RKO (cell line): ENCODE data around the gene RSPH10B.
A peak's percentile ranks its signal among the peaks of the same experiment; 100 is the strongest.
"Not testable (repeated sequence)": the region's sequence is repeated elsewhere in the genome, so short reads cannot be mapped to it uniquely, and the experiment has no call there.

ENCODE experiments used
- DNase-seq: peaks from one replicate; pipeline ENCODE4 v3.0.0-alpha.2; 2016; ENCODE audit warnings: low spot score

RSPH10B gene

DNA sequence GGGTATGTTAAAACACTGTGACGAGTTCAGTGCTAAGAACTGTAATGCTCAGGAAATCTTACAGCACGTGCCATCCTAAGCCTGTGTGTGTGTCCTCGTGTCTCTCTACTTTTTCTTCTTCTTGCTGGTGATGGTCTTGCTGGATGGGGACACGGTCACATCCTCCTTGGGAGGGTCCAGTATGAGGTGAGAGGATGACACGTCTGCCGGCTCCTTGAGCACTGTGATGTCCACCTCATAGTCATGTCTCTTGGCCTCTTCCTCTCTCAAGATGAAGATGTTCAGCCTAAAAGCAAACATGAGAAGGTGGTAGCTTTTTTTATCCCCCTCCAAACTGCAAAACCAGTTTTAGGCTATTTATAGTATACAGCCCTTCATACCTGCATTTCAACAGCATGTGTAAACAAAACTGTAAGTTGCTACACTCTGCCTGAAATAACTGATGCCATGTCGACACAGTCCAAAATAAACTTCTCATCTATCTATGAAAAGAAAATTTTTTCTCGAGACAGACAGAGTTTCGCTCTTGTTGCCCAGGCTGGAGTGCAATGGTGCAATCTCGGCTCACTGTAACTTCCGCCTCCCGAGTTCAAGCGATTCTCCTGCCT is 44.1 kb downstream of the RSPH10B start:
- DNase-seq, result not testable (repeated sequence)

DNA sequence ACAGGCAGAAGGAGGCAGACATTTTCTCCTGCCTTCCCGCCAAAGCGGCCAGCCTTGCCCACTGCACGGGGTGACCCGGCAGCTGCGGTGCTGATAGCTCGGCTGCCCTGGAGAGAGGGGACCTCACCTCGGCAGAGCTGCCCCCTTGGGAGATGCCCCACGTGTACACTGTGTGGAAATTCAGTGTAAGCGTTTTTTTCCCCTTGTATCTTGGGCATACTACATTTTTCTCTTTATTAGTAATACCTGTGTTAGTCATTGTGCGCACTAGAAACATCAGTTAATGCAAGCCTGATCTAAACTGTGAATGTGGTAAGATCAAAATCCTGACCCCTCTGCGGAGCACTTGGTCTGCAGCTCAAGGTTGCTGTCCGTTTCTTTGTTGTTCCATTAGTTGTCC is 45.9 kb downstream of the RSPH10B start:
- DNase-seq, result not testable (repeated sequence)

DNA sequence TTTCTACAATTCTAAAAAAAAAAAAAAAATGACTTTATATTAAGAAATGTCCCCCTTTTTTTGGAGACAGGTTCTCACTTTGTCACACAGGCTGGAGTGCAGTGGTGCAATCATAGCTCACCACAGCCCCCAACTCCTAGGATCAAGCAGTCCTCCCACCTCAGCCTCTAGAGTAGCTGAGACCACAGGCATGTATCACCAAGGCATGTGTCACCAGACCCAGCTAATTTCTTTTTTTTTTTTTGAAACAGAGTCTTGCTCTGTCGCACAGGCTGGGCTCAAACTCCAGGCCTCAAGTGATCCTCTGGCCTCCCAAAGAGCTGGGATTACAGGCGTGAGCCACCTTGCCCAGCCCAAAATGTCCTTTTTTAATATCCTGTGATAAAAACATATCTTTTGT is 46.3 kb downstream of the RSPH10B start:
- not testable (repeated sequence) for DNase-seq

DNA sequence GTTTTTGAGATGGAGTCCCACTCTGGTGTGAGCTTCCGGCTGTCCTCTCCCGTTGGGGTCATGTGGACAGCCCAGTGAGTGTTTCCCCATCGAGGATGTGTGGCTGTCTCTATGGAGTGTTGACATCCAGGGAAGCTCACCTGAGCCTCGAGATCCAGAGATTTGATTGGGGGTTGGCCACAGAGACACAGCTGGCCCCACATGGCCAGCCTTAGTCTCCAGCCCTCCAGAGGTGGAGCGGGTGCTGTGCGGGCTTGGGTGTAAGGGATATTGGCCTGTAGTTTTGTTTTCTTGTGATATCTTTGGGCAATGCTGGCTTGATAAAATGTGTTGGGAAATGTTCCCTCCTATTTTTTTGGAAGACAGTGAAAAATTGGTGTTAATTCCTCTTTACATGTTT is 54.0 kb downstream of the RSPH10B start:
- not testable (repeated sequence) for DNase-seq

DNA sequence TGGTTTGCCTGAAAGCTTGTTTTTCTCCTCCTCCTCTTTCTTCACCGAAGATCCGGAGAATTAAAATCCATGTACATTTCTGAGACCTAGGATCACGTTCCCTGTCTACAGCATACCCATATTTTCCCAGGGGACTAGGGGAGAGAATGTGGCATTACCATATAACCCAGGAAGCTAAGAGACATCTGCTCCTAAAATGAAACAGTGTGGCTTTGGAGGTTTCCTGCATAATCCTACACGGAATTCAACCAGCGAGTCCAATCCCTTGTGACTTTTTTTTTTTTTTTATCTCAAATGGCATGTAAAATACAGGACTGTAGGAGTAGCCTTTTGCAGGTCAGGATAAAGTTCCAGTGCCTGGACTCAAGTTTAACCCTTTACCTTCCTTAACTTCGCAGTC is 61.7 kb downstream of the RSPH10B start:
- DNase-seq, result not testable (repeated sequence)

GRCh38 chr7:5904726-5905125 is 65.8 kb downstream of the RSPH10B start:
- not testable (repeated sequence) for DNase-seq

- DNase-seq, result not testable (repeated sequence)
These were observed 67.5 kb downstream of the RSPH10B start for GRCh38 chr7:5903002-5903401.

GRCh38 chr7:5898480-5899224 is 71.8 kb downstream of the RSPH10B start, which contains the start of gene CCZ1:
CCZ1 (plus strand) TSS chr7:5898733; CDS start chr7:5898800, 67 bp downstream.
- peak; percentile 48 for DNase-seq

DNA sequence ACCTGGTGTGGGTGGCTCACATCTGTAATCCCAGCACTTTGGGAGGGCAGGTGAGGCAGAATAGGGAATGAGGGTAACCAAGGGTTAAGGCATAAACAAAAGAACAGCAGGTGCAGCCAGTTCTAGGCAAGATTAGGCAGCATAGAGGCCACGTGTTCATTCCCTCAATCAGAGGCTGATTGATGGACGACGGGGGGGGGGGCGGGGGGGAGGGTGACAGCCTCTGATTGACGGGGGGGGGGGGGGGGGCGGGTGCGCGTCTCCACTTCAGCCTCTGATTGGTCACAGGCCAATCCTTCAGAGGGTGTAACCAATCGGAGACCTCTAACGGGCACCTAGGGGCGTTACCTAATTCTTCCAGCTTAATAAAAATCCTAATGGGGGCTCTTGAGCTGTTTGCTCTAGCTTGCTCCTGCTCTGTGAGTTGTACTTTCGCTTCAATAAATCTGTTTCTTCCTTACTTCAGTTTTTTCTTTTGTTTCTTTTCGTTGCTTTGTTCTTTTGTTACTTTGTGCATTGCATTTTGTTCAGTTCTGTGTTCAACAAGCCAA is 73.0 kb downstream of the RSPH10B start:
- not testable (repeated sequence) for DNase-seq

GRCh38 chr7:5892498-5892897 is 78.0 kb downstream of the RSPH10B start:
- no peak for DNase-seq

- not testable (repeated sequence) for DNase-seq
These were observed 80.2 kb downstream of the RSPH10B start for GRCh38 chr7:5890244-5890643.

DNA sequence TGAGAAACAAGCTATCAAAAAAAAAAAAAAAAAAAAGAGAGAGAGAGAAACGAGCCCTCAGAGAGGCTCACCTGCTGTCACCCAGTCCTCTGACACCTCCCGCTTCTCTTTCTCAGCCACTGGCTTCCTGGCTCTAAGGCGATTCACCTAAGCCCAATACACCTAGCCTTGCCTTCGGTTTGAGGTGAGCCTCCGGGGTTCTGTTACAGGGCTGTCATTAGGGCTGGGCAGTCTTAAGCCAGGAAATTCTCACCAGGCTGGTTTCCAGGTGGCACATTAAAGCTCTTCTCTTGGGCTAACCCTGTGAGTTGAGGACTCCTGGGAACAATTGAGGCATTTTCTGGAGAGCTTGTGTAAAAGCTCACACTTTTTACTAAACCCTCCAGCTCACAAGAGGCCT is 82.5 kb downstream of the RSPH10B start:
- DNase-seq, result not testable (repeated sequence)

DNA sequence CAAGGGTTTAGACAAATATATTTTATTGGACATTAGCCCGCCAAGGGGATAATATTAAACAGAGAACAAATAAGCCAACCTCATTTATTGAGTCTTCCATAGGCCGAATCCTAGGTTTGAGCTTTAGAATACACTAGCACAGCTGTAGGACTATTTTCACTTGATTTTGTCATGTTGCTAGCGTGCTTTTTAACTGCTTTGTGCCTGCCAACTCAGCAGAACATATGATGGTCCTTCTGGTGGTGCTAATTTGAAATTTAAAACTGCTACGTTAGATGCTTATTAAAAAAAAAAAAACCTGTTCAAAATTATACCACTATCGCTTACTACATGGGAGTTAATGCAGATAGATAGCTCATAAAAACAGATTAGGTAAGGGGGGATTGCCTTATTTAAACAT is 86.1 kb downstream of the RSPH10B start:
- not testable (repeated sequence) for DNase-seq

DNA sequence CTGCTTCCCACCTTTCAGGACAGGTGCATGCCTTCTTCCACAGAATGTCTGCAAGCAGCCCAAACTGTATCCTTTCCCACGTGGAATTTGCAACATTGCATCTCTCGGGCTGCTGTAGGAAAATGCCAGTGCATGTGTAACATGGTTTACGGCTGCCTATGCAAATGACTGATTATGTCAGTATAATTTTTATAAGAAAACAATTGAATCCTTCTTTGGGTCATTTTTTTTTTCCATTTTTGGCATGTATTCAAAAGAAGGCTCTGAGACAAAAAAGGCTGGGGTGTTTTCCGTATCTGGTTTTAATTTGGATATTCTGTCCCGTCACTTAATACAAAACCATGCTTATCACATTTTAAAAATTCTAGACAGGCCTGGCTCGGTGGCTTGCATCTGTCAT is 90.4 kb downstream of the RSPH10B start:
- DNase-seq, result not testable (repeated sequence)

DNA sequence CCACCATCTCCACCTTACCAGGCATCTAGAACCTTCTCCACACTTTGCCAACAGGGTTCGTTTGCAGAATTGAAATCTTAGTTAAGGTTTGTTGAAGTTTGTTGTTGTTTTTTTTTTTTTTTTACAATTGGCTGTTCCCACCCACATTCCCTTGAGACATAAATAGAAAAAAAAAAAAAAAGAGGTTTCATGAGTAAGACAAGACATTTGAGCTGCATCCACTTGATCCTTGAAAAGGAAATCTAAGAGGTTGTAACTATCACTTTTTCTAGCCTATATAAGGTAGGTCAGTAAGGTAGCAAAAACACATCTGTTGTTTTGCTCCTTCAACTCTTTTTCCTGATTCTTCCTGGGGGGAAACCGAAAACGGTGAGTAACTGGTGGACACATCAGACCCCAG is 90.9 kb downstream of the RSPH10B start:
- DNase-seq, result not testable (repeated sequence)
